Measurements from ENCODE around the gene NKAIN4. TPM values are rescaled to one million over a fixed set of nuclear protein-coding genes. Genes with fewer than 3 reads are reported as not detected.

Gene NKAIN4
- total and polyA plus RNA-seq, 2 experiments from 2014 or later = 12.6 to 13.2 TPM

GRCh38 chr20:63268671-63269439 lies 14.6 kb upstream of the NKAIN4 start (continued):
- TF ChIP-seq ZNF462 (CRISPR knock-in tag; IDR thresholded peaks at IDR 0.05) (no peak), NANOG (IDR thresholded peaks at IDR 0.05; ENCODE audit: borderline replicate concordance) (no peak), CREB1 (CRISPR knock-in tag; IDR thresholded peaks at IDR 0.05; ENCODE audit: low read depth) (no peak)
- TF ChIP-seq, protein P1, sequence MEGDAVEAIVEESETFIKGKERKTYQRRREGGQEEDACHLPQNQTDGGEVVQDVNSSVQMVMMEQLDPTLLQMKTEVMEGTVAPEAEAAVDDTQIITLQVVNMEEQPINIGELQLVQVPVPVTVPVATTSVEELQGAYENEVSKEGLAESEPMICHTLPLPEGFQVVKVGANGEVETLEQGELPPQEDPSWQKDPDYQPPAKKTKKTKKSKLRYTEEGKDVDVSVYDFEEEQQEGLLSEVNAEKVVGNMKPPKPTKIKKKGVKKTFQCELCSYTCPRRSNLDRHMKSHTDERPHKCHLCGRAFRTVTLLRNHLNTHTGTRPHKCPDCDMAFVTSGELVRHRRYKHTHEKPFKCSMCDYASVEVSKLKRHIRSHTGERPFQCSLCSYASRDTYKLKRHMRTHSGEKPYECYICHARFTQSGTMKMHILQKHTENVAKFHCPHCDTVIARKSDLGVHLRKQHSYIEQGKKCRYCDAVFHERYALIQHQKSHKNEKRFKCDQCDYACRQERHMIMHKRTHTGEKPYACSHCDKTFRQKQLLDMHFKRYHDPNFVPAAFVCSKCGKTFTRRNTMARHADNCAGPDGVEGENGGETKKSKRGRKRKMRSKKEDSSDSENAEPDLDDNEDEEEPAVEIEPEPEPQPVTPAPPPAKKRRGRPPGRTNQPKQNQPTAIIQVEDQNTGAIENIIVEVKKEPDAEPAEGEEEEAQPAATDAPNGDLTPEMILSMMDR (conservative IDR thresholded peaks at IDR 0.05; ENCODE audit: low read depth in 2 of 2) = no peak

- no peak overlapping the region for H3K27ac Mint-ChIP-seq
- ATAC-seq (no peak), DNase-seq (ENCODE audit: low spot score) (no peak)
- peaks cover 19% of the 10 kb centered on the region for H3K27me3 Mint-ChIP-seq (ENCODE audit: insufficient read depth, low read depth, poor library complexity)
- Histone ChIP-seq H3K27ac (ENCODE audit: low read depth) (no peak overlapping the region), H3K4me2 (no peak overlapping the region), H2AFZ (no peak overlapping the region), H3K4me3 (no peak overlapping the region), H3K4me1 (ENCODE audit: insufficient read depth) (0 out of 2 replicates have a peak, but pooled peaks cover 5% of the 10 kb centered on the region), H4K20me1 (replicated peaks; ENCODE audit: insufficient read depth) (peaks cover 2% of the 10 kb centered on the region; the same call in 1 of the 2 replicates), H3F3A (replicated peaks; ENCODE audit: low read depth) (no peaks in the 10 kb centered on the region), H3K9me2 (ENCODE audit: insufficient read depth) (no peaks in the 10 kb centered on the region), H3K36me3 (ENCODE audit: insufficient read depth) (no peaks in the 10 kb centered on the region), H3K79me2 (replicated peaks; ENCODE audit: insufficient read depth) (peaks cover 5% of the 10 kb centered on the region), H3K27me3 (ENCODE audit: insufficient read depth) (no peaks in the 10 kb centered on the region)
- H3K4me3 Mint-ChIP-seq = no peak overlapping the region
- H3K4me1 Mint-ChIP-seq = peaks cover 5% of the 10 kb centered on the region
- no peaks in the 10 kb centered on the region; the same call in 2 of the 3 replicates for H3K36me3 Mint-ChIP-seq (ENCODE audit: low read depth)
- H3K9me3 Mint-ChIP-seq = no peaks in the 10 kb centered on the region
- TF ChIP-seq ZNF331 (CRISPR knock-in tag; IDR thresholded peaks at IDR 0.05; ENCODE audit: low read depth) (no peak), NANOG (IDR thresholded peaks at IDR 0.05; ENCODE audit: borderline replicate concordance) (no peak), ZNF114 (CRISPR knock-in tag; IDR thresholded peaks at IDR 0.05) (no peak), EZH2phosphoT487 (IDR thresholded peaks at IDR 0.05; ENCODE audit: unreplicated experiment) (no peak), POLR2AphosphoS5 (IDR thresholded peaks at IDR 0.05; ENCODE audit: low read depth) (no peak), CREB1 (CRISPR knock-in tag; IDR thresholded peaks at IDR 0.05; ENCODE audit: low read depth) (no peak), EZH2 (IDR thresholded peaks at IDR 0.05; ENCODE audit: low read depth, unreplicated experiment) (no peak), JUNB (IDR thresholded peaks at IDR 0.05; ENCODE audit: unreplicated experiment) (no peak), REST (IDR thresholded peaks at IDR 0.05; ENCODE audit: unreplicated experiment) (no peak), STAT1 (IDR thresholded peaks at IDR 0.05; ENCODE audit: unreplicated experiment) (no peak)
Measured at GRCh38 chr20:63268256-63268655, 14.0 kb upstream of the NKAIN4 start.
